HEK293T (cell line): ENCODE data around the gene URM1.

Source experiments
- FOXM1 ChIP-seq: fragments of 450-650 bp; IDR thresholded peaks from 2 replicates; pipeline ENCODE4 v1.6.1; 2017; ENCODE audit warnings: mild to moderate bottlenecking, borderline replicate concordance
- PKNOX1 ChIP-seq: fragments of 450-650 bp; IDR thresholded peaks from 2 replicates; pipeline ENCODE4 v1.6.1; 2016
- SP1 ChIP-seq: fragments of 450-650 bp; IDR thresholded peaks from 2 replicates; pipeline ENCODE4 v1.6.1; 2017
- TARDBP ChIP-seq: fragments of 450-650 bp; IDR thresholded peaks from 2 replicates; pipeline ENCODE4 v1.6.1; 2016
- ZNF384 ChIP-seq: fragments of 450-650 bp; IDR thresholded peaks from 2 replicates; pipeline ENCODE4 v1.6.1; 2016

GRCh38 chr9:128322404-128323211, 48.6 kb upstream of the URM1 start, which contains the start of the genes COQ4 and TRUB2:
- no peak; the same call in 1 of the 2 replicates for TF ChIP-seq PKNOX1
- TF ChIP-seq SP1, result no peak
- TF ChIP-seq TARDBP, result peak; percentile 74
- no peak for TF ChIP-seq ZNF384
- TF ChIP-seq FOXM1, result no peak
